ENCODE results near the gene KLF16. TPM values are rescaled to one million over a fixed set of nuclear protein-coding genes. Genes with fewer than 3 reads are reported as not detected.

The KLF16 gene
- total and polyA plus RNA-seq, 2 donors from 2014 or later = 10.4 to 22.2 TPM

- Histone ChIP-seq H3K4me3 (ENCODE audit: low read length in 3 of 3) (no peak overlapping the region), H3K4me1 (ENCODE audit: control insufficient read depth in 2 of 3, insufficient read depth in 2 of 3, low read depth in 1 of 3, low read length in 3 of 3) (peaks cover 0 to 8% (median 3%) of the 10 kb centered on the region in 3 donors), H3K27ac (ENCODE audit: low read depth in 2 of 2, low read length in 2 of 2) (no peak overlapping the region), H3K27me3 (ENCODE audit: control insufficient read depth, insufficient read depth, low read length) (no peaks in the 10 kb centered on the region), H3K9me3 (ENCODE audit: control insufficient read depth in 2 of 3, insufficient read depth in 1 of 3, low read length in 3 of 3) (no peaks in the 10 kb centered on the region), H3K9ac (ENCODE audit: low read length in 3 of 3) (no peak overlapping the region), H3K36me3 (ENCODE audit: control insufficient read depth in 2 of 3, insufficient read depth in 3 of 3, low read length in 3 of 3) (peaks cover 0 to 15% (median 10%) of the 10 kb centered on the region in 3 donors)
- no peak for FAIRE-seq
- no peak for DNase-seq
- intact Hi-C loops (cut with DNase I) = no loop called here
- TF ChIP-seq CTCF (IDR thresholded peaks at IDR 0.05; ENCODE audit: borderline replicate concordance, extremely low read depth, insufficient read depth) = no peak
Measured at GRCh38 chr19:1822210-1822609, 41.2 kb downstream of the KLF16 start.

GRCh38 chr19:1819341-1820255 lies 43.8 kb downstream of the KLF16 start:
- no peak for TF ChIP-seq CTCF (IDR thresholded peaks at IDR 0.05; ENCODE audit: borderline replicate concordance, extremely low read depth, insufficient read depth)
- no peaks in the 10 kb centered on the region for H3K9me3 ChIP-seq (ENCODE audit: control insufficient read depth in 2 of 3, insufficient read depth in 1 of 3, low read length in 3 of 3)
- no peak overlapping the region for H3K4me3 ChIP-seq (ENCODE audit: low read length in 3 of 3)
- no peaks in the 10 kb centered on the region for H3K27me3 ChIP-seq (ENCODE audit: control insufficient read depth, insufficient read depth, low read length)
- peaks cover 0 to 16% (median 14%) of the 10 kb centered on the region in 3 donors for H3K36me3 ChIP-seq (ENCODE audit: control insufficient read depth in 2 of 3, insufficient read depth in 3 of 3, low read length in 3 of 3)
- H3K9ac ChIP-seq (ENCODE audit: low read length in 3 of 3) = no peak overlapping the region
- H3K27ac ChIP-seq (ENCODE audit: low read depth in 2 of 2, low read length in 2 of 2) = no peak overlapping the region
- FAIRE-seq (no peak), DNase-seq (no peak)
- intact Hi-C loops (cut with DNase I) = no loop called here
- H3K4me1 ChIP-seq (ENCODE audit: control insufficient read depth in 2 of 3, insufficient read depth in 2 of 3, low read depth in 1 of 3, low read length in 3 of 3) = no peaks in the 10 kb centered on the region

- Histone ChIP-seq H3K27me3 (ENCODE audit: control insufficient read depth, insufficient read depth, low read length) (no peaks in the 10 kb centered on the region), H3K4me1 (ENCODE audit: control insufficient read depth in 2 of 3, insufficient read depth in 2 of 3, low read depth in 1 of 3, low read length in 3 of 3) (no peaks in the 10 kb centered on the region), H3K36me3 (ENCODE audit: control insufficient read depth in 2 of 3, insufficient read depth in 3 of 3, low read length in 3 of 3) (peaks cover 0 to 16% (median 14%) of the 10 kb centered on the region in 3 donors), H3K4me3 (ENCODE audit: low read length in 3 of 3) (no peak overlapping the region), H3K9me3 (ENCODE audit: control insufficient read depth in 2 of 3, insufficient read depth in 1 of 3, low read length in 3 of 3) (no peaks in the 10 kb centered on the region), H3K27ac (ENCODE audit: low read depth in 2 of 2, low read length in 2 of 2) (no peak overlapping the region), H3K9ac (ENCODE audit: low read length in 3 of 3) (no peak overlapping the region)
- no peak for FAIRE-seq
- no peak for DNase-seq
- no peak for TF ChIP-seq CTCF (IDR thresholded peaks at IDR 0.05; ENCODE audit: borderline replicate concordance, extremely low read depth, insufficient read depth)
- intact Hi-C loops (cut with DNase I) = no loop called here
Measured at GRCh38 chr19:1818549-1819195, 44.7 kb downstream of the KLF16 start.

Data from kidney (tissue), 14 donors.